CD14-positive monocyte (primary cell): ENCODE results near the gene SH2D2A. TPM values are rescaled to one million over a fixed set of nuclear protein-coding genes. Genes with fewer than 3 reads are reported as not detected.
A peak's percentile ranks its signal among the peaks of the same experiment; 100 is the strongest.

Experiments used
- DNase-seq, 3 donors: peaks; one replicate each; pipeline ENCODE4 v3.0.0-alpha.2; 2011 to 2022
- H2AFZ ChIP-seq: 2 replicates; pipeline ENCODE4 v1.6.0; 2012; ENCODE audit warnings: mild to moderate bottlenecking, low read depth, low read length, inconsistent platforms; ENCODE audit not compliant: insufficient read depth, poor library complexity, severe bottlenecking
- H3K27ac ChIP-seq, 2 donors: 1 replicate in 1 of 2; 2 replicates in 1 of 2; pipeline ENCODE4 v1.5.1; 2012 to 2013; ENCODE audit warnings: low read length in 2 of 2, control low read depth in 1 of 2, inconsistent platforms in 1 of 2, low read depth in 1 of 2, mild to moderate bottlenecking in 1 of 2
- H3K27me3 ChIP-seq, 2 donors: one replicate each; pipeline versions ENCODE4 v1.6.0 to v1.6.1; 2011 to 2013; ENCODE audit warnings: low read length in 2 of 2; ENCODE audit not compliant: control insufficient read depth in 2 of 2, insufficient read depth in 2 of 2
- H3K36me3 ChIP-seq, 2 donors: replicated peaks in 1 of 2; 1 replicate in 1 of 2; 2 replicates in 1 of 2; pipeline versions ENCODE4 v1.5.1 to v1.6.1; 2012 to 2013; ENCODE audit warnings: low read length in 2 of 2, control low read depth in 1 of 2, inconsistent platforms in 1 of 2, mild to moderate bottlenecking in 1 of 2; ENCODE audit not compliant: insufficient read depth in 2 of 2, control insufficient read depth in 1 of 2
- H3K4me1 ChIP-seq, 2 donors: 1 replicate in 1 of 2; 2 replicates in 1 of 2; pipeline versions ENCODE4 v1.5.1 to v1.6.1; 2012 to 2013; ENCODE audit warnings: low read length in 2 of 2, control low read depth in 1 of 2, inconsistent platforms in 1 of 2, mild to moderate bottlenecking in 1 of 2, moderate library complexity in 1 of 2; ENCODE audit not compliant: insufficient read depth in 2 of 2, control insufficient read depth in 1 of 2
- H3K4me2 ChIP-seq: replicated peaks from 2 replicates; pipeline ENCODE3; 2012; ENCODE audit warnings: low read length, moderate library complexity, mild to moderate bottlenecking; ENCODE audit not compliant: poor library complexity, severe bottlenecking; ENCODE audit errors: extremely low read depth
- H3K4me3 ChIP-seq, 3 experiments: fragments of 200-600 bp in 1 of 3; sonication (generic) in 1 of 3; replicated peaks in 1 of 3; 1 replicate in 2 of 3; 2 replicates in 1 of 3; pipeline ENCODE4 v1.5.1; 2011 to 2013; ENCODE audit warnings: low read length in 3 of 3, mild to moderate bottlenecking in 3 of 3, control low read depth in 2 of 3, low read depth in 2 of 3, inconsistent platforms in 1 of 3, moderate library complexity in 1 of 3
- H3K79me2 ChIP-seq: 2 replicates; pipeline ENCODE4 v1.6.0; 2012; ENCODE audit warnings: mild to moderate bottlenecking, control low read depth, inconsistent platforms, low read length, moderate library complexity; ENCODE audit not compliant: insufficient read depth
- H3K9ac ChIP-seq: 2 replicates; pipeline ENCODE4 v1.6.0; 2017; ENCODE audit warnings: low read length, mild to moderate bottlenecking; ENCODE audit not compliant: insufficient read depth, poor library complexity, severe bottlenecking
- H3K9me3 ChIP-seq, 2 donors: replicated peaks in 1 of 2; 1 replicate in 1 of 2; 2 replicates in 1 of 2; pipeline versions ENCODE4 v1.5.1 to v1.6.1; 2012 to 2013; ENCODE audit warnings: low read length in 2 of 2, control low read depth in 1 of 2; ENCODE audit not compliant: control insufficient read depth in 1 of 2, insufficient read depth in 1 of 2
- H4K20me1 ChIP-seq: 2 replicates; pipeline ENCODE4 v1.6.0; 2012; ENCODE audit warnings: mild to moderate bottlenecking, low read length, control low read depth, moderate library complexity; ENCODE audit not compliant: insufficient read depth
- H3K27ac Mint-ChIP-seq, 7 donors: one replicate each; pipeline ENCODE4 v1.8.0; 2020; ENCODE audit warnings: mild to moderate bottlenecking in 7 of 7, mixed read lengths in 7 of 7, moderate library complexity in 6 of 7, inconsistent platforms in 2 of 7
- H3K27me3 Mint-ChIP-seq, 3 donors: one replicate each; pipeline ENCODE4 v1.8.0; 2021 to 2022; ENCODE audit warnings: low read depth in 3 of 3, mild to moderate bottlenecking in 3 of 3, mixed read lengths in 3 of 3, moderate library complexity in 3 of 3, inconsistent platforms in 1 of 3
- H3K36me3 Mint-ChIP-seq, 2 donors: one replicate each; pipeline ENCODE4 v1.8.0; 2020; ENCODE audit warnings: mixed read lengths in 2 of 2, inconsistent platforms in 1 of 2, mild to moderate bottlenecking in 1 of 2
- H3K4me1 Mint-ChIP-seq: one replicate; pipeline ENCODE4 v1.8.0; 2020; ENCODE audit warnings: mild to moderate bottlenecking, mixed read lengths
- H3K4me3 Mint-ChIP-seq, 2 donors: one replicate each; pipeline ENCODE4 v1.8.0; 2020; ENCODE audit warnings: mild to moderate bottlenecking in 2 of 2, mixed read lengths in 2 of 2, moderate library complexity in 1 of 2
- H3K9me3 Mint-ChIP-seq, 7 donors: one replicate each; pipeline ENCODE4 v1.8.0; 2020 to 2022; ENCODE audit warnings: mixed read lengths in 7 of 7, mild to moderate bottlenecking in 6 of 7, moderate library complexity in 6 of 7, inconsistent platforms in 2 of 7
- CTCF ChIP-seq: fragments of 200-600 bp; IDR thresholded peaks from one replicate; pipeline ENCODE4 v1.8.0; 2022; ENCODE audit warnings: antibody characterized with exemption, mild to moderate bottlenecking
- WGBS: methylation state at CpG from one replicate; pipeline ENCODE4 v1.1.5; 2013; ENCODE audit warnings: missing lambda C conversion rate; ENCODE audit not compliant: insufficient coverage; 5-methylcytosine and 5-hydroxymethylcytosine counted together
- intact Hi-C, 2 donors: fragments of 100-400 bp; cut with micrococcal nuclease; formaldehyde crosslinking; loops; one replicate each; pipeline versions ENCODE4 v1.15.0 to v1.15.1; 2023
- polyA plus RNA-seq, 3 donors: library from polyadenylated mRNA; depleted of rRNA in 1 of 3; unstranded in 2 of 3; stranded (reverse) in 1 of 3; fragments of 300-500 nt in 2 of 3; fragments of >200 nt in 1 of 3; fragmentation: Illumina TruSeq in 2 of 3; gene quantifications; 1 replicate in 2 of 3; 2 replicates in 1 of 3; pipeline ENCODE4 v1.2.3, GENCODE V29; 2012 to 2021

Gene SH2D2A
- polyA plus RNA-seq, 3 donors = 0.17 to 0.20 TPM; not detected in 1

- H3K4me1 Mint-ChIP-seq = no peaks in the 10 kb centered on the region
- no CpG with 5 or more reads among the region's 4 CpGs for WGBS
- Histone ChIP-seq H3K79me2 (no peaks in the 10 kb centered on the region), H3K36me3 (peaks cover 82 to 100% of the 10 kb centered on the region in 2 donors), H3K27me3 (no peaks in the 10 kb centered on the region), H3K4me2 (no peak overlapping the region), H3K9ac (no peak overlapping the region), H3K4me1 (no peaks in the 10 kb centered on the region), H3K4me3 (no peak overlapping the region), H3K9me3 (no peaks in the 10 kb centered on the region), H3K27ac (no peak overlapping the region), H4K20me1 (peaks cover 10% of the 10 kb centered on the region), H2AFZ (no peak overlapping the region)
- no peak overlapping the region for H3K27ac Mint-ChIP-seq
- peak in 2 of 3 donors; percentile 28 to 32 for DNase-seq
- H3K9me3 Mint-ChIP-seq = no peaks in the 10 kb centered on the region
- peaks cover 92% of the 10 kb centered on the region in 2 donors for H3K36me3 Mint-ChIP-seq
- peak; percentile 81 for TF ChIP-seq CTCF
- no peak overlapping the region for H3K4me3 Mint-ChIP-seq
- intact Hi-C loops = loop anchor here in 1 of 2 donors (10.0 kb wide), 1 partner anchor 57 kb away; the partner anchor contains the start of gene INSRR
- no peaks in the 10 kb centered on the region for H3K27me3 Mint-ChIP-seq
These were observed 19.3 kb downstream of the SH2D2A start for GRCh38 chr1:156797212-156797871.

GRCh38 chr1:156796340-156797097, 20.1 kb downstream of the SH2D2A start:
- no peak for TF ChIP-seq CTCF
- no peaks in the 10 kb centered on the region for H3K9me3 Mint-ChIP-seq
- H3K4me1 Mint-ChIP-seq = peaks cover 2% of the 10 kb centered on the region
- no peak overlapping the region for H3K27ac ChIP-seq
- H3K4me3 Mint-ChIP-seq = no peak overlapping the region
- peaks cover 10% of the 10 kb centered on the region for H4K20me1 ChIP-seq
- H3K4me2 ChIP-seq = no peak overlapping the region
- 90% methylated on average over 6 of the region's 8 CpGs for WGBS
- no peak for DNase-seq
- intact Hi-C loops = loop anchor here in 1 of 2 donors (10.0 kb wide), 1 partner anchor 58 kb away; the partner anchor contains the start of gene INSRR
- H2AFZ ChIP-seq = no peak overlapping the region
- no peaks in the 10 kb centered on the region for H3K79me2 ChIP-seq
- H3K36me3 Mint-ChIP-seq = peaks cover 91 to 95% of the 10 kb centered on the region in 2 donors
- H3K27ac Mint-ChIP-seq = peak overlapping the region in 2 of 7 donors; percentile 4 to 58
- no peak overlapping the region for H3K4me3 ChIP-seq
- no peaks in the 10 kb centered on the region for H3K27me3 Mint-ChIP-seq
- H3K9me3 ChIP-seq = no peaks in the 10 kb centered on the region
- peaks cover 0 to under 1% of the 10 kb centered on the region in 2 donors for H3K4me1 ChIP-seq
- H3K36me3 ChIP-seq = peaks cover 88 to 100% of the 10 kb centered on the region in 2 donors
- H3K9ac ChIP-seq = no peak overlapping the region
- no peaks in the 10 kb centered on the region for H3K27me3 ChIP-seq
